Large intestine (tissue), 3 donors: ENCODE data around the gene PARG. TPM values are rescaled to one million over a fixed set of nuclear protein-coding genes. Genes with fewer than 3 reads are reported as not detected.
"Not testable (repeated sequence)": the region's sequence is repeated elsewhere in the genome, so short reads cannot be mapped to it uniquely, and the experiment has no call there.

Source experiments
- DNase-seq, 2 donors: peaks; one replicate each; pipeline versions ENCODE4 v3.0.0 to v3.0.0-alpha.2; 2013
- H3K27ac ChIP-seq: one replicate; pipeline ENCODE4 v1.5.1; 2013; ENCODE audit warnings: low read length
- H3K27me3 ChIP-seq: 2 replicates; pipeline ENCODE4 v1.6.1; 2013; ENCODE audit warnings: low read length; ENCODE audit not compliant: control insufficient read depth, insufficient read depth
- H3K36me3 ChIP-seq: 2 replicates; pipeline ENCODE4 v1.6.1; 2013; ENCODE audit warnings: low read length; ENCODE audit not compliant: control insufficient read depth, insufficient read depth
- H3K4me1 ChIP-seq: one replicate; pipeline ENCODE4 v1.6.1; 2013; ENCODE audit warnings: low read length; ENCODE audit not compliant: control insufficient read depth, insufficient read depth
- H3K4me3 ChIP-seq: one replicate; pipeline ENCODE4 v1.5.1; 2013; ENCODE audit warnings: low read length
- H3K9me3 ChIP-seq: one replicate; pipeline ENCODE4 v1.6.1; 2013; ENCODE audit warnings: mild to moderate bottlenecking, low read depth, low read length, moderate library complexity; ENCODE audit not compliant: control insufficient read depth
- WGBS: methylation state at CpG from one replicate; pipeline ENCODE4 v1.1.5; 2013; ENCODE audit warnings: low lambda C conversion rate; ENCODE audit not compliant: insufficient coverage; 5-methylcytosine and 5-hydroxymethylcytosine counted together
- polyA plus RNA-seq: library from polyadenylated mRNA; unstranded; fragments of 120-200 nt; gene quantifications from one replicate; pipeline ENCODE4 v1.2.1, GENCODE V29; 2013

PARG gene
- polyA plus RNA-seq, 1 donor = 21.5 TPM

- H3K27me3 ChIP-seq, H3K27ac ChIP-seq, DNase-seq, H3K9me3 ChIP-seq, H3K4me1 ChIP-seq, H3K36me3 ChIP-seq, H3K4me3 ChIP-seq: not testable (repeated sequence)
- WGBS = no CpG with 5 or more reads among the region's 3 CpGs
Measured at GRCh38 chr10:49903829-49904228, 38.0 kb downstream of the PARG start.

- H3K27ac ChIP-seq, H3K36me3 ChIP-seq, DNase-seq, H3K4me3 ChIP-seq, H3K27me3 ChIP-seq, H3K9me3 ChIP-seq, H3K4me1 ChIP-seq: not testable (repeated sequence)
- no CpG with 5 or more reads among the region's 3 CpGs for WGBS
Measured at GRCh38 chr10:49900406-49900805, 41.4 kb downstream of the PARG start.

GRCh38 chr10:49899999-49900398 lies 41.8 kb downstream of the PARG start:
- H3K4me3 ChIP-seq, H3K9me3 ChIP-seq, H3K27ac ChIP-seq, H3K36me3 ChIP-seq, H3K27me3 ChIP-seq, H3K4me1 ChIP-seq, DNase-seq: not testable (repeated sequence)
- WGBS = no CpG with 5 or more reads among the region's 2 CpGs

GRCh38 chr10:49890025-49890424 lies 51.8 kb downstream of the PARG start:
- no CpG with 5 or more reads among the region's 5 CpGs for WGBS
- not testable (repeated sequence) for DNase-seq, H3K9me3 ChIP-seq

GRCh38 chr10:49884739-49885331 lies 57.0 kb downstream of the PARG start:
- not testable (repeated sequence) for H3K27ac ChIP-seq, H3K27me3 ChIP-seq, H3K4me1 ChIP-seq, DNase-seq, H3K36me3 ChIP-seq, H3K9me3 ChIP-seq, H3K4me3 ChIP-seq
- WGBS = no CpG with 5 or more reads among the region's 3 CpGs

More at GRCh38 chr10:49890025-49890424, 51.8 kb downstream of the PARG start:
- H3K36me3 ChIP-seq, H3K4me1 ChIP-seq, H3K27me3 ChIP-seq, H3K4me3 ChIP-seq, H3K27ac ChIP-seq: not testable (repeated sequence)

- not testable (repeated sequence) for H3K27me3 ChIP-seq, H3K4me1 ChIP-seq, H3K36me3 ChIP-seq, H3K9me3 ChIP-seq, H3K27ac ChIP-seq, H3K4me3 ChIP-seq, DNase-seq
- no CpG with 5 or more reads among the region's 3 CpGs for WGBS
Measured at GRCh38 chr10:49883852-49884251, 58.0 kb downstream of the PARG start.

- DNase-seq, H3K27me3 ChIP-seq, H3K27ac ChIP-seq, H3K4me3 ChIP-seq, H3K36me3 ChIP-seq, H3K9me3 ChIP-seq, H3K4me1 ChIP-seq: not testable (repeated sequence)
- no CpG with 5 or more reads among the region's 3 CpGs for WGBS
Measured at GRCh38 chr10:49882327-49882726, 59.5 kb downstream of the PARG start.

- H3K36me3 ChIP-seq, DNase-seq, H3K27ac ChIP-seq, H3K4me1 ChIP-seq, H3K9me3 ChIP-seq, H3K4me3 ChIP-seq, H3K27me3 ChIP-seq: not testable (repeated sequence)
- WGBS = no CpG with 5 or more reads among the region's 3 CpGs
Measured at GRCh38 chr10:49872740-49873139, 69.1 kb downstream of the PARG start.

- H3K4me3 ChIP-seq, DNase-seq, H3K27ac ChIP-seq, H3K36me3 ChIP-seq, H3K9me3 ChIP-seq, H3K4me1 ChIP-seq, H3K27me3 ChIP-seq: not testable (repeated sequence)
- no CpG with 5 or more reads among the region's 3 CpGs for WGBS
Measured at GRCh38 chr10:49871462-49871861, 70.4 kb downstream of the PARG start.

- H3K27ac ChIP-seq, H3K4me3 ChIP-seq, H3K27me3 ChIP-seq, H3K9me3 ChIP-seq, H3K36me3 ChIP-seq, H3K4me1 ChIP-seq, DNase-seq: not testable (repeated sequence)
- no CpG with 5 or more reads among the region's 5 CpGs for WGBS
Measured at GRCh38 chr10:49859933-49860332, 81.9 kb downstream of the PARG start.

- not testable (repeated sequence) for H3K27ac ChIP-seq, H3K36me3 ChIP-seq, DNase-seq, H3K9me3 ChIP-seq, H3K4me1 ChIP-seq, H3K4me3 ChIP-seq, H3K27me3 ChIP-seq
- WGBS = no CpG with 5 or more reads among the region's 1 CpG
Measured at GRCh38 chr10:49858697-49859382, 83.0 kb downstream of the PARG start.
